MV-4-11 (cell line): Measurements from ENCODE around the gene HTR5A.
"Not testable (repeated sequence)": the region's sequence is repeated elsewhere in the genome, so short reads cannot be mapped to it uniquely, and the experiment has no call there.

Source experiments
- DNase-seq: peaks from one replicate; lab custom pipeline; 2025; lab: John Stamatoyannopoulos, UW

The HTR5A gene

DNA sequence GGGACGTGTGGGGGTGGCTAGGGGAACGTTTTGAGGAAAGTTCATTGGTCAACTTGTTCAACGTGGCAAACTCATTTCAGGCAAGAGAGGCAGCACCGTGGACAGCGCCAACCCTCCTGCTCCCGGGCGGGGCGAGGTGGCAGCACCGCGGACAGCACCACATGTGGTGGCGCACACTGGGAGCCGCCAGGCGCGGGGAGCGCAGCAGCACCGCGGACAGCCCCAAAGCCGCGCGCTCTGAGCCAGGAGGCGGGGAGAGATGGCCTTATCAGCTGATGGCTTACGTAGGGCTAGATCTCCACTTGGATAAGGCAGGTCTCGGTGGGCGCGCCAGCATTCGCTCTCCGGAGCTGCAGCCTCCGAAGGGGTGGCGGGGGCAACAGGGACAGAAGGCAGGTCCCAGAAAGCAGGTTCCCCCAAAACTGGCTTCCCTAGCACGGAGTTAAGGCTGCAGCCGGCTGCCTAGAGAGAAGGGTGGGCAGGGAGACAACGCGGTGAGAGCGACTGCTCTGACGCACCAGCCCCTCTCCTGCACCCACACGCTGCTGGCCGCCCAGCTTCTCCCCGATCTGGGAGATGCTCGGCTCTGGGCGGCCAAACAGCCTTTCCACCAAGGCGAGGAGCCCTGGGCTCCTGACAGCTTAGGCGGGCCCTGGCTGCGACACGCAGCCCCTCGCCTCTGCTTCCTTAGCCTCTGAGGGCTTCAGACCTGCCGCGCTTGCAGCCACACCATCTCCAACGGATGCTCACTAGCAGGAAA is at the start of gene HTR5A:
HTR5A (plus strand) TSS at position 333 of the 760 bp plus-strand sequence. CDS start 576 bp downstream, outside the sequence.
- peak; percentile 53 for DNase-seq

DNA sequence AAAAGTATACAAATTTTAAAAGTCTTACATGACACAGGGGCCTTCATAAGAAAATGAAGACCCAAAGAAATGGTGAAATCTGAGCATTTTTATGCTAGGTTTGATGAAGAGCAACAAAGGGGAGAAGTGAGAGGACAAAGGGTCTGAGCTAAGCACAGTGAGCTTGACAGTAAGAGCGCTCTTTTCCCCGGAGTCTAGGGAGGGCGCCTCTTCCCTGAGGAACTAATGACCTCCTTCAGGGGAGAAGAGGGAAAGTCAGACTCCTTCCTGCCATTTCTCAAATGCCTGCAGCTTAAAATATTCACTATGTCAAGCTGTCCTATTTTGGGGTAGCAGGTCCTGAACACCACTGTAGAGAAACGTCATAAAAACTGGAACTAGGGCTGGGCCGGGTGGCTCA is 49.1 kb upstream of the HTR5A start:
- DNase-seq: no peak

- peak; percentile 47 for DNase-seq
Observed at GRCh38 chr7:155021699-155022145, 48.4 kb upstream of the HTR5A start.

- no peak for DNase-seq
Observed at GRCh38 chr7:155027879-155028278, 42.2 kb upstream of the HTR5A start.

- DNase-seq: no peak
Observed at GRCh38 chr7:155032978-155033377, 37.1 kb upstream of the HTR5A start.

DNA sequence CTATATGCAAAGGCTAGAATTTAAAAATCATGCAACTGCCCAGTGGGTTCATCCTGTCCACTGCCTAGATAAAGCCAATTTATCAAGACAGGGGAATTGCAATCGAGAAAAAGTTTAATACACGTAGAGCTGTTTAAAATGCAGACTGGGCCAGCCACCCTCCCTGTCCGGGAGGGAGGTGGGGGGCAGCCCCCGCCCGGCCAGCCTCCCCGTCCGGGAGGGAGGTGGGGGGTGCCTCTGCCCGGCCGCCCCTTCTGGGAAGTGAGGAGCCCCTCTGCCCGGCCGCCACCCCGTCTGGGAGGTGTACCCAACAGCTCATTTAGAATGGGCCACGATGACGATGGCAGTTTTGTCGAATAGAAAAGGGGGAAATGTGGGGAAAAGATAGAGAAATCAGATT is 35.6 kb upstream of the HTR5A start:
- DNase-seq: not testable (repeated sequence)

- peak; percentile 51 for DNase-seq
Observed at GRCh38 chr7:155038335-155038734, 31.8 kb upstream of the HTR5A start.

- no peak for DNase-seq
Observed at GRCh38 chr7:155043756-155044155, 26.4 kb upstream of the HTR5A start.

DNA sequence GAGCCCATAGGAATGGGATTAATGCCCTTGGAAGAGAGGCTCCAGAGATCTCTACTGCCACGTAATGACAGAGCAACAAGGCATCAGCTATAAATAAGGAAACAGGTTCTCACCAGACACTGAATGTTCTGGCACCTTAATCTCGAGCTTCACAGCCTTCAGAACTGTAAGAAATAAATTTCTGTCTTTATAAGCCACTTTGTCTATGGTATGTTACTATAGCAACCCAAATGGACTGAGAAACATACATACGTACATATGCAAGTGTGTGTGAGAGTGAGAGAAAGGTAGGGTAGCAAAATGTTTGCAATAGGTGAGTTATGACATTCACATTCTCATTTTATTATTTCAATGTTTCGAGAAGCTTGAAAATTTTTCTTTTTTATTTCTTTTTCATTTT is 22.1 kb upstream of the HTR5A start:
- DNase-seq: no peak

DNA sequence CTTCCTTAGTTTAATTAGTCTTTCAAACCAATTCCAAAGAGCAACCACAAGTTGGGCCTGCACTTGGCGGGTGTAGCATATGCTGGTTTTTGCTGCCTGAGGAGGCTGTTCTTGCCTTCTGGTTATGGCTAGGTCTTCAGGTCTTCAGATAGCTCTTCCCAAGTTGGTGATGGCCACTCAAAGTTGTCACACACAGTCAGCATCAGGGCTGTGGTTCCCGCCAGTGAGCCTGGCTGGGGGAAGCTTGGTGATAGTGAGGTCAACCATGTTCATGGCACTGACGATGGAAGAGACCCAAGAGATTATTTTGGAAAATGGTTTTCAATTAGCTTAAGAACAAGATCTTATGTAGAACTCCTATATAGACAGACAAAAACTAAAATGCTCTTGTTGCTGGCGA is 18.8 kb upstream of the HTR5A start:
- no peak for DNase-seq

GRCh38 chr7:155053002-155053401 is 17.1 kb upstream of the HTR5A start:
- no peak for DNase-seq

GRCh38 chr7:155054761-155055160 is 15.4 kb upstream of the HTR5A start:
- DNase-seq: no peak

DNA sequence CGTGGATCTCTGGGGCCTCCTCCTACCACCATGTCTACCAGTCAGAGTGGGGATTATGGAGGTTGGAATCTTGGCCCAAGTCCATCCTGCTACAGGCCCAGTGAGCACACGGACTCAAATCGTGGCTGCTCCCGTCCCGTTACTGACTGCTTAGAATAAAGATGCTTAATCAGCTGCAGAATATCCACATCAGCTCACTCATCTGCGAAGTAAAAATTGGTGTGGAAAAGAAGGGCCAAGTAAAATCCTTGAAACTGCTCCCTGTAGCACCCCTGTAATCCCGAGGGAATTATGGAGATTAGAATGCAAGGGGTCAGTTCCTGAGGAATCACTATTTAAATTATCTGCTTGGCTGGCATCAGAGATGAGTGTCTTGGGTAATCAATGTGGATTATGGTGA is 13.0 kb upstream of the HTR5A start:
- DNase-seq: no peak

- no peak for DNase-seq
Observed at GRCh38 chr7:155058896-155059295, 11.2 kb upstream of the HTR5A start.

DNA sequence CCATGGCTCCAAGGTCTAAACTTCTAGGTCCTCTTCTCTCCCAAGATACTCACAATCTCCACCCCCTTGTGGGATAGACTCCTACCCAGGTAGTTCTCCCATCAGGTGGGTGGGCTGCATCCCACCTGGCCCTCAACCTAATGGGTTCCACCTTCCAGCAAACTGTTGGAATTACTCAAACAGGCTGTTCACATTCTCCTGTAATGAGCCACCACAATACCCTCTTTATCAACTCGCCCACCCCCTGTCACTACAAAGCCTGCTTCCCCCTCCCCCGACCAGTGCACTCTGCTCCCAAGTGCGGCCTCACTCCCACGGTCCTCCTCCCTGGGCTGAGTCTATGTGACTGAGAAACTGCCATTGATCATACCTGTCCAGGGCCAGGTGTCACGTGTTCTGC is 10.4 kb upstream of the HTR5A start:
- DNase-seq: no peak

DNA sequence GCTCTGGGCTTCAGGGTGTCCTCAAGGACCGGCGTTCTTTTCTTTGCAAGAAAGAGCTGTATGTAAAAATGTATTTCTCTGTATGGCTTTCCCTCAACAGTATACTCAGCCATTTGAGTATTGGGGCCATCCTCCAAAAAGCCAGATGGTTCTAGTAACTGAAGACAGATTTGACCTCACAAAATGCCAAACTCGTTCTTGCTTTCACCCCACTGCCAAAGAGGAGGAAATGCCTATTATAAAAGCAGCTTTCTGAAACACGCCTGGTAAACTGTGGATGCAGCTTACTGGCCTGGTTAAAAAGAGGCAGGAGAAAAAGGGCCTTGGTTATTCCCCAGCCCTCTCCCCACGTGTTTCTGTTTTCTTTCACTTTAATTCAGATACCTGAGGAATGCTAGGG is 7.7 kb upstream of the HTR5A start:
- DNase-seq: no peak

- DNase-seq: no peak
Observed at GRCh38 chr7:155064186-155064585, 5.9 kb upstream of the HTR5A start.

DNA sequence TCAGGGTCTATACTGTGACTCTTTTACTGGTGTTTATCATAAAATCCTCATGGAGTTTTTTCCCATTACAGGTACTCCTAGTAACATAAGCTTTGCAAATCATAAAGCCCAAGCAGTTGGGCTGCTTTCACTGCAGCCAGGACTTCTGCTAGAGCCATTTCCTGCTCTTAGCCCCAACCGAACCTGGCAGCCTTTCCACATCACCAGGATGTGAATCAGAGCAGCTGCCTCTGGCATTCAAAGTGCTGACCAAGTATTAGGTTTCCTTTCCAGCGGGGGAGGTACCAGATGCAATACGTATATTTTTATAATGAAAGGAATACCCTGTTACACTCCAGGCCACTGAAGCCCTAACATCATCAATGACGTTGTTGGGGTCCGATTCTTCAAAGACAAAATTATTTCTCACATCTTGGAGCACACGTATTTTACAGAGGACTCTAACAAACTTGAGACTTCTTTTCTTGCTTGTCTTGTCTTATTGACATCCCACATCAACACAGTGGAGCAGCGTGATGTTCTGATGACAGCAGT is 3.6 kb upstream of the HTR5A start:
- DNase-seq: no peak

DNA sequence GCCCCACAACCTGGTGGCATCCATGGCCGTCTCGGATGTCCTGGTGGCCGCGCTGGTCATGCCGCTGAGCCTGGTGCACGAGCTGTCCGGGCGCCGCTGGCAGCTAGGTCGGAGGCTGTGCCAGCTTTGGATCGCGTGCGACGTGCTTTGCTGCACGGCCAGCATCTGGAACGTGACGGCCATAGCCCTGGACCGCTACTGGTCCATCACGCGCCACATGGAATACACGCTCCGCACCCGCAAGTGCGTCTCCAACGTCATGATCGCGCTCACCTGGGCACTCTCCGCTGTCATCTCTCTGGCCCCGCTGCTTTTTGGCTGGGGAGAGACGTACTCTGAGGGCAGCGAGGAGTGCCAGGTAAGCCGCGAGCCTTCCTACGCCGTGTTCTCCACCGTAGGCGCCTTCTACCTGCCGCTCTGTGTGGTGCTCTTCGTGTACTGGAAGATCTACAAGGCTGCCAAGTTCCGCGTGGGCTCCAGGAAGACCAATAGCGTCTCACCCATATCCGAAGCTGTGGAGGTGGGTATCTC is 1.1 kb downstream of the HTR5A start:
- no peak for DNase-seq

DNA sequence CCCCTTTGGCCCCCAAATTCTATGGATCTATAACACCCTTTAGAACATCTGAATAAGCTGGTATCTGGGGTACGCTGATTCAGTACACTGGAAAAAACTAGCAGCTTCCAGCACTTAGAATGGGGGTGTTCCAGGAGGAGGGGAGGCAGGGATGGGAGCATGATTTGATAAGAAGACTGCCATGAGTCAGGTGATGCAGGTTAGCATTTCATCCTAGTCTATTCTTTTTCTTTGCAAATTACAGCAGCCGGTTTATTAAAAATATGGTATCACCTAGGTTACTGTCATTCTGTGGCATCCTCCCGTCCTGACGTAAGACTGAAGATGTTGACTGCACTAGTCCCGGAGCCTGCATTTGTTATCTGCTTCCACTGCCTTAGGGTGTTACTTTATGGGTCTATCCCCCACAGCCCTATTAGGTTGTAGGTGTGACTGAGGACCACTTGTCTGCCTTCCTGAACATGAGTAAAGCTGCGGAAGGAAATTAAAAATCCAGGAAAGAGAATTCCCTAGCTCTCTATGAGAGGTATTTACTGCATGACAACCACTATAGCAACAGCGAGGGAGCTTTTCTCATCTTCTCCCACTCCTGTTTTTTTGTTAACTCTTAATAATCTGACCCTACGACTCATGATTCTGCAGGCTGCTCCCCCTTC is 1.9 kb downstream of the HTR5A start:
- no peak for DNase-seq

DNA sequence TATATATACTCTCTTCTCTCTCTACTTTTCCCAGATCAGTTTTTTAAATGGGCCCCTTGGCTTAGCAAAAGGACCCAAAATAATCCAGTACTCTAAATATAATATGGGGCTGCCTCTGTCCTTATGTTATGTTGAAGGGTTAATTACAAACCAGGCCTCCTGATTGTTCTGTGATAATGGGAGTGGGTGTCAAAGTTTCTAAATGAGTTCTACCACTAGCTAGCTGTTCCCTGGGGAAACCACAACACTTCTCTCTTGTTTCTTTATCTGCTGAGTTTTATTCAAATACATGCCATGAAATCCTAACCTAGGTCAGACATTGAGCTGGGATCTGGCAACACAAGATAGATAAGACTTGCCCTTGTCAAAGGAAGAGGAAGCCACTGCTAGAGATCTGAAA is 3.8 kb downstream of the HTR5A start:
- DNase-seq: no peak

DNA sequence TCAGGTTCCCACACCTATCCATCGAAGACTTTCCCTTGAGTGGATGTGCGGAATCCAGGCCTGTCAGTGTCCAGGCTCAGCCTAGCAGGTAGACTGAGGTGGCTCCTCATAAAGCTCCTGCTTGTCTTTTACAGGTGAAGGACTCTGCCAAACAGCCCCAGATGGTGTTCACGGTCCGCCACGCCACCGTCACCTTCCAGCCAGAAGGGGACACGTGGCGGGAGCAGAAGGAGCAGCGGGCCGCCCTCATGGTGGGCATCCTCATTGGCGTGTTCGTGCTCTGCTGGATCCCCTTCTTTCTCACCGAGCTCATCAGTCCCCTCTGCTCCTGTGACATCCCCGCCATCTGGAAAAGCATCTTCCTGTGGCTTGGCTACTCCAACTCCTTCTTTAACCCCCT is 13.9 kb downstream of the HTR5A start:
- no peak for DNase-seq

DNA sequence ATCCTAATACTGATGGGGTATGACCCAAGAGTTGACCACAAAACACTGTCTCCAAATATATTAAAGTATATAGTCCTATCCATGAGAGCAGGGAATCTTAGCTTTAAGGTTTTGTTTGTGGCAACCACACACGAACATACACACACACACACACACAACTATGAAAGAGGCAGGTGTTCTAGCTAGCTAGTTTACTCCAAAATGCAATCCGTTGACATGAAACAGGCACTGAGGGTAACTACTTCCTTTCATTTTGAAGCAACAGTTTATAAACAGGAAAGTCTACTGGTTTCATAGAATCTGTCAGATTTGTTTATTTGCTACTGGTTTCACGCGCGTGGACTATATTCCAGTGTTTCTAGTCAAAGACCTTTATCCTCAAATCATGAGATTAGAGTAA is 14.8 kb downstream of the HTR5A start:
- no peak for DNase-seq
